NK-92 (cell line): ENCODE results near the gene CASP4.

Experiments
- DNase-seq: peaks from one replicate; lab custom pipeline; 2025; ENCODE audit not compliant: unreplicated experiment; lab: John Stamatoyannopoulos, UW

CASP4 gene

GRCh38 chr11:104895634-104896033, 72.7 kb downstream of the CASP4 start:
- DNase-seq, result no peak

GRCh38 chr11:104893876-104894275, 74.5 kb downstream of the CASP4 start:
- DNase-seq, result no peak
